ENCODE data around the gene PAX9. TPM values are rescaled to one million over a fixed set of nuclear protein-coding genes. Genes with fewer than 3 reads are reported as not detected.

PAX9 gene
- total and polyA plus RNA-seq, 7 experiments from 2014 or later: 0.05 TPM; not detected in 6

GRCh38 chr14:36659010-36659821 is 2.4 kb upstream of the PAX9 start:
- DNase-seq (no peak), ATAC-seq (no peak)
- Mint-ChIP-seq H3K9me3 (peaks cover 0 to 17% (median 9%) of the 10 kb centered on the region in 11 donors), H3K36me3 (peaks cover 0 to 9% (median 7%) of the 10 kb centered on the region in 5 donors), H3K27ac (peak overlapping the region in 1 of 9 donors; percentile 71), H3K27me3 (peaks cover 81 to 100% (median 90%) of the 10 kb centered on the region in 5 donors), H3K4me3 (peak overlapping the region in 9 of 10 donors; percentile 0 to 67 (median 53)), H3K4me1 (peaks cover 18 to 72% (median 58%) of the 10 kb centered on the region in 7 donors)
- Histone ChIP-seq H3K27me3 (ENCODE audit: control insufficient read depth in 2 of 2, insufficient read depth in 2 of 2, low read length in 2 of 2) (peaks cover 7 to 16% of the 10 kb centered on the region in 2 donors), H3K36me3 (ENCODE audit: control insufficient read depth in 2 of 3, insufficient read depth in 3 of 3, low read length in 3 of 3) (no peaks in the 10 kb centered on the region), H3K27ac (ENCODE audit: low read depth, low read length) (no peak overlapping the region), H3K9me3 (ENCODE audit: control insufficient read depth in 2 of 3, low read length in 3 of 3) (peaks cover 0 to 2% (median 0%) of the 10 kb centered on the region in 3 experiments), H3K4me3 (ENCODE audit: low read length) (no peak overlapping the region), H3K4me1 (ENCODE audit: control insufficient read depth in 2 of 2, insufficient read depth in 2 of 2, low read length in 2 of 2) (peaks cover 0 to 19% of the 10 kb centered on the region in 2 donors)
- intact Hi-C loops (cut with micrococcal nuclease): loop anchor here in 1 of 2 donors (5.0 kb wide), 1 partner anchor 142 kb away; no protein-coding TSS in a partner anchor
- POLR2A ChIA-PET: no interaction called here
- CTCF ChIA-PET: interaction anchor here (0.6 kb wide), 1 partner anchor 15 kb away, joined by 4 read pairs; no protein-coding TSS in a partner anchor

GRCh38 chr14:36659822-36660735 is 1.6 kb upstream of the PAX9 start:
- no peaks in the 10 kb centered on the region for H3K9me3 ChIP-seq (ENCODE audit: control insufficient read depth in 2 of 3, low read length in 3 of 3)
- Mint-ChIP-seq H3K9me3 (peaks cover 0 to 19% (median 9%) of the 10 kb centered on the region in 11 donors), H3K27me3 (peaks cover 83 to 100% (median 90%) of the 10 kb centered on the region in 5 donors), H3K27ac (peak overlapping the region in 1 of 9 donors; percentile 23), H3K36me3 (peaks cover 0 to 9% (median 7%) of the 10 kb centered on the region in 5 donors), H3K4me1 (peaks cover 18 to 75% (median 63%) of the 10 kb centered on the region in 7 donors), H3K4me3 (peak overlapping the region in 4 of 10 donors; percentile 43 to 77 (median 66))
- H3K27me3 ChIP-seq (ENCODE audit: control insufficient read depth in 2 of 2, insufficient read depth in 2 of 2, low read length in 2 of 2): peaks cover 7 to 16% of the 10 kb centered on the region in 2 donors
- POLR2A ChIA-PET: no interaction called here
- CTCF ChIA-PET: interaction anchor here (0.6 kb wide), 1 partner anchor 16 kb away, joined by 4 read pairs; no protein-coding TSS in a partner anchor
- DNase-seq (no peak), ATAC-seq (no peak)
- H3K27ac ChIP-seq (ENCODE audit: low read depth, low read length): no peak overlapping the region
- H3K36me3 ChIP-seq (ENCODE audit: control insufficient read depth in 2 of 3, insufficient read depth in 3 of 3, low read length in 3 of 3): no peaks in the 10 kb centered on the region
- no peak overlapping the region for H3K4me3 ChIP-seq (ENCODE audit: low read length)
- H3K4me1 ChIP-seq (ENCODE audit: control insufficient read depth in 2 of 2, insufficient read depth in 2 of 2, low read length in 2 of 2): peaks cover 0 to 18% of the 10 kb centered on the region in 2 donors
- intact Hi-C loops (cut with micrococcal nuclease): loop anchor here in 1 of 2 donors (2.0 to 5.0 kb wide), 3 partner anchors 75 to 937 kb away; partner anchors contain the start of genes FOXA1 and TTC6

- intact Hi-C loops (cut with micrococcal nuclease): loop anchor here in 1 of 2 donors (2.0 to 5.0 kb wide), 2 partner anchors 76 to 936 kb away; partner anchors contain the start of genes FOXA1 and TTC6
- Histone ChIP-seq H3K36me3 (ENCODE audit: control insufficient read depth in 2 of 3, insufficient read depth in 3 of 3, low read length in 3 of 3) (no peaks in the 10 kb centered on the region), H3K4me3 (ENCODE audit: low read length) (no peak overlapping the region), H3K27ac (ENCODE audit: low read depth, low read length) (no peak overlapping the region), H3K4me1 (ENCODE audit: control insufficient read depth in 2 of 2, insufficient read depth in 2 of 2, low read length in 2 of 2) (peaks cover 0 to 16% of the 10 kb centered on the region in 2 donors), H3K9me3 (ENCODE audit: control insufficient read depth in 2 of 3, low read length in 3 of 3) (no peaks in the 10 kb centered on the region), H3K27me3 (ENCODE audit: control insufficient read depth in 2 of 2, insufficient read depth in 2 of 2, low read length in 2 of 2) (peaks cover 7 to 11% of the 10 kb centered on the region in 2 donors)
- ATAC-seq (no peak), DNase-seq (no peak)
- Mint-ChIP-seq H3K4me1 (peaks cover 15 to 74% (median 62%) of the 10 kb centered on the region in 7 donors), H3K27me3 (peaks cover 83 to 100% (median 90%) of the 10 kb centered on the region in 5 donors), H3K36me3 (peaks cover 0 to 9% (median 7%) of the 10 kb centered on the region in 5 donors), H3K4me3 (peak overlapping the region in 9 of 10 donors; percentile 34 to 77 (median 68)), H3K9me3 (peaks cover 0 to 22% (median 9%) of the 10 kb centered on the region in 11 donors), H3K27ac (peak overlapping the region in 1 of 9 donors; percentile 77)
- CTCF ChIA-PET: interaction anchor here (0.6 kb wide), 1 partner anchor 84 kb away, joined by 4 read pairs; no protein-coding TSS in a partner anchor
- POLR2A ChIA-PET: no interaction called here
These were observed 739 bp upstream of the PAX9 start for GRCh38 chr14:36660736-36661505.

- H3K4me1 Mint-ChIP-seq: peaks cover 12 to 62% (median 52%) of the 10 kb centered on the region in 7 donors
- intact Hi-C loops (cut with micrococcal nuclease): loop anchor here in 1 of 2 donors (5.0 kb wide), 1 partner anchor 935 kb away; the partner anchor contains the start of genes FOXA1 and TTC6
- no peaks in the 10 kb centered on the region for H3K9me3 ChIP-seq (ENCODE audit: control insufficient read depth in 2 of 3, low read length in 3 of 3)
- peaks cover 0 to 13% of the 10 kb centered on the region in 2 donors for H3K4me1 ChIP-seq (ENCODE audit: control insufficient read depth in 2 of 2, insufficient read depth in 2 of 2, low read length in 2 of 2)
- ATAC-seq (no peak), DNase-seq (no peak)
- H3K27me3 Mint-ChIP-seq: peaks cover 72 to 97% (median 85%) of the 10 kb centered on the region in 5 donors
- H3K27ac Mint-ChIP-seq: peak overlapping the region in 1 of 9 donors; percentile 74
- peaks cover 7 to 11% of the 10 kb centered on the region in 2 donors for H3K27me3 ChIP-seq (ENCODE audit: control insufficient read depth in 2 of 2, insufficient read depth in 2 of 2, low read length in 2 of 2)
- H3K4me3 Mint-ChIP-seq: peak overlapping the region in 9 of 10 donors; percentile 20 to 77 (median 55)
- H3K27ac ChIP-seq (ENCODE audit: low read depth, low read length): no peak overlapping the region
- CTCF ChIA-PET: no interaction called here
- H3K36me3 Mint-ChIP-seq: peaks cover 0 to 9% (median 6%) of the 10 kb centered on the region in 5 donors
- H3K4me3 ChIP-seq (ENCODE audit: low read length): no peak overlapping the region
- H3K36me3 ChIP-seq (ENCODE audit: control insufficient read depth in 2 of 3, insufficient read depth in 3 of 3, low read length in 3 of 3): no peaks in the 10 kb centered on the region
- POLR2A ChIA-PET: no interaction called here
- H3K9me3 Mint-ChIP-seq: peaks cover 0 to 24% (median 9%) of the 10 kb centered on the region in 11 donors
These were observed 540 bp downstream of the PAX9 start for GRCh38 chr14:36662258-36662542.

- Histone ChIP-seq H3K4me1 (ENCODE audit: control insufficient read depth in 2 of 2, insufficient read depth in 2 of 2, low read length in 2 of 2) (peaks cover 0 to 13% of the 10 kb centered on the region in 2 donors), H3K9me3 (ENCODE audit: control insufficient read depth in 2 of 3, low read length in 3 of 3) (no peaks in the 10 kb centered on the region), H3K27ac (ENCODE audit: low read depth, low read length) (no peak overlapping the region), H3K27me3 (ENCODE audit: control insufficient read depth in 2 of 2, insufficient read depth in 2 of 2, low read length in 2 of 2) (peaks cover 7 to 11% of the 10 kb centered on the region in 2 donors), H3K4me3 (ENCODE audit: low read length) (no peak overlapping the region), H3K36me3 (ENCODE audit: control insufficient read depth in 2 of 3, insufficient read depth in 3 of 3, low read length in 3 of 3) (no peaks in the 10 kb centered on the region)
- ChIA-PET CTCF (no interaction called here), POLR2A (no interaction called here)
- Mint-ChIP-seq H3K4me1 (peaks cover 12 to 60% (median 48%) of the 10 kb centered on the region in 7 donors), H3K36me3 (peaks cover 0 to 9% (median 3%) of the 10 kb centered on the region in 5 donors), H3K4me3 (peak overlapping the region in 9 of 10 donors; percentile 20 to 77 (median 55)), H3K9me3 (peaks cover 3 to 25% (median 9%) of the 10 kb centered on the region in 11 donors), H3K27ac (peak overlapping the region in 1 of 9 donors; percentile 74), H3K27me3 (peaks cover 73 to 97% (median 87%) of the 10 kb centered on the region in 5 donors)
- DNase-seq (no peak), ATAC-seq (no peak)
- intact Hi-C loops (cut with micrococcal nuclease): loop anchor here in 1 of 2 donors (5.0 kb wide), 1 partner anchor 935 kb away; the partner anchor contains the start of genes FOXA1 and TTC6
These were observed 1.1 kb downstream of the PAX9 start for GRCh38 chr14:36662543-36663403.

Measured in naive thymus-derived CD4-positive, alpha-beta T cell (primary cell).